HG03066 (cell line): Measurements from ENCODE around the gene EGFL8.

Experiments
- ATAC-seq: cut with Tn5 transposase; IDR thresholded peaks from one replicate; pipeline ENCODE4 v1.9.1; 2021; ENCODE audit warnings: low read depth; ENCODE audit not compliant: unreplicated experiment

Gene EGFL8

GRCh38 chr6:32167154-32167760 is 2.9 kb downstream of the EGFL8 start:
- no peak for ATAC-seq

DNA sequence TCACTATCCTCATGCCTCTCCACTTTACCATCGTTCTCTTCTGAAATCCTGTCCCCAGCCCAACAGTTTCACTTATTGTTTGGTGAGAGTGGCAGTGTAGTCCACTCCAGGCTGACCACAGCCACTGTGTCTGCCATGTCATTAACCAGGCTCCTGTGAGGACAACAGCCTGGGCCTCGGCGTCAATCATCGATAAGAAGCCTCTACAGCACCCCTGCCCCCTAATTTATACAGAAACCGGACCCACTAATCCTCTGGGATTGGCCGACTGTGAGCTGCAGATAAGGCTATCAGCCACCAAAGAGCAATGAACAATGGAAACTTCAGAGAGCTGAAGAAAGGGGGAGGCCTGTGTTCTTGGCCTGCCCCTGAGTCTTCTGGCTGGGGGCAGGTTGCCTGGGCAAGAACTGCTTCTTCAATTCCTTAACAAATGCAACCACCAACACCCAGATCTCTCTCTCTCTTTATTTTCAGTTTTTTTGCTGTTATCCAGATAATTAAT is 3.4 kb downstream of the EGFL8 start:
- ATAC-seq: no peak

DNA sequence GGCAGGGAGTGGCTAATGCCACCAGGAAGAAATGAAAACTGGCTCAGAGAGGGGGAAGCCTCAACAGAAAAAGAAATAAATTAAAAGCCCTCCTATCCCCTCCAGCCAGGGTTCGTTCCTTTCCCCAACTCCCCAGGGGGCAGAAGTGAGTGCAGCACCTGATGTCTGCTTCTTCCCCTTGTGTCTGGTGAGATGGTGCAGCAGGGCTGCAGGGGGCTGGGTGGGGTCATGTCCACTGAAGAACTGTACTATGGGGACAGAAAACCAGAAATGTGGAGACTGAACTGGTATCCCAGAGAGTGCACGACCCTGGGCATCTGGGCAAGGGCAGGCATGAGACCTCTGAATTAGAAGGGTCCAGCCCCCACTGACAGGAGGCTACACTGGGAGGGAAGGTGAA is 4.0 kb downstream of the EGFL8 start:
- ATAC-seq: no peak

DNA sequence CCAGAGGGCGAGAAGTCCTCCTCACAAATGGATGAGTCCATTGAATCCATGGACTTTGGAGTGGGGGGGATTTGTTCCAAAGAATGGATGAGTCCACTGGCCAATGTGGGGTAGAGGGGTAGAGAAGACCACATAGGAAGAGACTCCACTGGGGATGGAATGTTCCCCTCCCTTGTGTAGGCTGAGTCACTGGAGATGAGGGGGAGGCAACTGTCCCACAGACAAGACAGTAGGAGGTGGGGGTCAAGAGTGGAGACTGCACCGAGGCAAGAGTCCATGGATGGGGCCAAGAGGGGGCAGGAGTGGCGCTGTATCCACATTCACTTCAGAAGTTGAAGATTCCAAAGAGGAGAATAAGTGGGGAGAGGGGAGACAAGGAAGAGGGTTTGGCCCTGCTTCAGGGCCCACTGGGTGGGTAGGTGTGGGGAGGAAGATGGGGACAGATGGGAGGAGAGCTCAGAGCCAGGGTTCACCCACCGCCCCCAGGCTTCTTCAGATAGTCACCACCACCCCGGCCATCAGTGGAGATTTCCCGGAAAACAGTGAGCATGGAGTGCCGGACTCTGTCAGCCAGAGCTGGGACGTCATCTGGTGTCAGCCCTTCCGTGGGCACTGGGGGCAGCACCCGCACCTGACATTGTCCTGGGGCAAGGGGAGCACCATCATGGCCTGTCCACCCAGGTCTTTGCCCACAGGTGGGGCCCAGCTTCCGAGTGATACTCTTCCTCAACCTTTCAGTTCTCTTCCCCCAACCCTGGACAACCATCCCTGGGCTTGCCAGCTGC is 4.6 kb downstream of the EGFL8 start:
- ATAC-seq: no peak

DNA sequence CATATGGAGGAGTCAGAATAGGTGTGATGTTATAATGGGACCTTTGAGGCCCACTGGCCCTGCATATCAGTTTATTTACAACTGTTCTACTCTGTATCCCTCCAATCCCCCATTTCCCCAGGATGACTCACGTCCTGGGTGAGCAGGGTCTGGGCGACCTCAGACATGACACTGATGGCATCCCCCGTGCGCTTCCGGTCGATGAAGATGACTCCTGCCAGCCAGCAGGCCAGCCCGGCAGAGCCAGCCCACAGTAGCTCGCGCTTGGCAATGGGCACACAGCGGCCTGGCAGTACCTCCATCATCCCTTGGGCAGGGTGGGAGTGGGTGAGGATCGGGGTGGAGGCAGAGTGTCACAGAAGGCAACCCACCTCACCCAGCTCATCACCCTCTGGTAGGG is 5.9 kb downstream of the EGFL8 start:
- ATAC-seq: no peak

- ATAC-seq: no peak
These were observed 6.8 kb downstream of the EGFL8 start for GRCh38 chr6:32171234-32171633.

DNA sequence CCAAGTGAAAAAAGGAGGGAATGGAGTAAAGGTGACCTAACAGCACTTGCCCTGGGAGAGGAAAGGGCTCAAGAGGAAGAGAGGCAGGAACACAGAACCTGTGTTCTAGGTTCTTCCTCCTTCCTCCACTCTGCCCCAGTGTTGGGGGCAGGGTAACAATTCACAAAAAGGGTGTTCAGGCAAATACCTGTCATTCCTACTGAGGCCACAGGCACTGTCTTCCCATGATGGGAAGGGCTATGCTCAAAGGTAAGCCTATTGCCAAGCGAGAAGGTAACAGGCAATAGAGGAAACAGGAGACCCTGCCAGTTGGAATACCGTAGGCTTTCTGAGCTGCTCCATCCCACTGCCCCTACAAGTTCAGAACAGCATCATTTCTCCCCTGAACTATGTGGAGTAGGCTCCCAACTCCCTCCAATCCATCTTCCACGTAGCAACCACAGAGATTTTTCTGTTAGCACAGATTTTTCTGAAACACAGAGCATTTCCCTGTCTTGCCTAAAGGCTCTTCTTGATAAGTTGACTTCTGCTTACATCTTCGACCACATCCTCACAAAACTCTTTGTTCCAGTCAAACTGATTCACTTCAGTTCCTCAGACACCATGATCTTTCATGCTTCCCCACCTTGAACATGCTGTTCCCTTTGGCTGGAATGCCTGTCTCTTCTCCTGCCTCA is 8.8 kb downstream of the EGFL8 start:
- no peak for ATAC-seq

- ATAC-seq: no peak
These were observed 10.0 kb downstream of the EGFL8 start for GRCh38 chr6:32174416-32174815.

DNA sequence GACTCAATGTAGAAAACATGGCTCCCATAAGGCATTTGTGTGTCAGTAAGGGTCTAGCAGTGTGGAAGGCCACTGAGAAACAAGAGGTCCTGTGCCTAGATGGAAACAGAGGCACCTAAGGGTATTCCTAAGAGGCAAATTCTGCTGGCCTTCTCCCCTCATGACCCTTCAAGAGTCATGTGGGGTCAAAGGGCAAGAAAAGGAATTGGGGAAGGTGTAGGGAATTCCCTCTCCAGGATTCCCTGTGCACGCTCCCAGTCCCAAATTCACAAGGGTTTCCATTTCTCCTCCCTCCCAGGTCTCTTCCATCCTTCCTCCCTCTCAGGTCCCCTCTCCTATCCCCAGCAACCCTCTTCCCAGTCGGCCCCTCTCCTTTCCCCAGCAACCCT is 10.9 kb downstream of the EGFL8 start:
- no peak for ATAC-seq

DNA sequence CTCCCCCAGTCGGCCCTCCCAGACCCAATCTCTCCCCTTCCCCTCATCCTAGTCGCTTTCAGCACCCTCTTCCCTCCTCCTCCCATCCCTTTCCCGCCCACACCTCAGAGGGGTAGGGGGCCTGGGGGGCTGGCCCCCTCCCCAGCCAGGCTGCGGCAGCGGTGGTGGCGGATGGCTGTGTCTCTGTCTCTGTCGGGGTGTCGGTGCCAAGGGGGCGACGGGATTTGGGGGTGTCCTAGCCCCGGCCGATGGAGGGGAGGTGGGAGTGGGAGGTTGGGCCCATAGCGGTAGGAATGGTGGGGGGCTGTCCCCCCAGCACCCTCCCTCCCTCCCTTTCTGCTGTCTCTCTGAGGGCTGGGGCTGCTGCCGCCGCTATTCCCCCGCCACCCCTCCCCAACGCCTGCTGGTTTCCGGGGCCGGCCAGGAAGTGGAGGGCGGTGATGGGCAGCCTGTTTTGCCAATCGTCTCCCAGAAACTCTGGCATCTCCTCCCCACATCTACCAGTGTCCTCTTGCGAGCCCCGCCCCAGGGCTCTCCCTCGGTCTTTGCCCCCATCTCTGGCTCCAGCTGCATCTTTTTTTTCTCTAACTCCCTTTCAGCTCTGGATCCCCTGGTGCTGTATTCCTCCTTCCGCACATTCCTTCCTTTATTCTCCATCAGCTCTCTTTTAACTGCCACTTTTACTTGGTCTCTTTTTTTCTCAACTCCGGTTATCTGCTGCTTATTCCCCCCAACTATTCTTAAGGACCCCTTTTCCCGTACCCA is 11.5 kb downstream of the EGFL8 start, which contains the start of gene AGPAT1:
Gene AGPAT1 (minus strand): TSS at position 374 of the 765 bp plus-strand sequence. CDS start 4,588 bp downstream, outside the sequence.
- no peak for ATAC-seq

DNA sequence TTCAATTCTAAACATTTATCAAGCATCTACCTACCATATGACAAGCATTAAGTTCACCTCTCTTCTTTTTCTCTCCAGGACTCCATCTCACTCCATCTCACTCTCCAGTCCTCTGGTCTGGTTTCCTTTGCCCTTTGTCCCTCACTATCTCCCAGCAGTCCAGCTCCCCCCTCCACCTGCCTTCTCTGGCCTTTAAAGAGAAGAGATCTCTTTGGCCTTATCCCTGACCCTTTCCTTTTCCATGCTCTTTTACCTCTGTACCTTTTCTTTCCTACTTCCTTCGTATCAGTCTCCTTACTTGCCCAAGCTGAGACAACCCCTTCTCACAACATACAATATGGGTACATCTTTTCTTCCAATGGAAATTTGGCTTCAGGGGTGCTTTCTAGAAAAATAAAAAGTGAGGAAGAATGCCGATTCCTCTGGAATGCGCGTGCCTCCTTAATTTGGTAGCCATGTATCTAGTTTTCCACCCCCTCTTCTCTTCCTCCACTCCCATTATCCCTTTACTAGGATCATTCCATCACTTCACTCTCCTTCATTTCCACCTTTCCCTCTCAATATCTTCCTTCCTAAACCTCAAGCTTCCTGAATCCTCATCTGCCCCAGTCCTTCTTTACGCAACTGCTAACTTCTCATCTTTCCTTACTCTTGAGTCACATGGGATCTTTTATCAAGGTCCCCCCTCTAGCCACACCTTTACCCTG is 12.2 kb downstream of the EGFL8 start:
- ATAC-seq: no peak

DNA sequence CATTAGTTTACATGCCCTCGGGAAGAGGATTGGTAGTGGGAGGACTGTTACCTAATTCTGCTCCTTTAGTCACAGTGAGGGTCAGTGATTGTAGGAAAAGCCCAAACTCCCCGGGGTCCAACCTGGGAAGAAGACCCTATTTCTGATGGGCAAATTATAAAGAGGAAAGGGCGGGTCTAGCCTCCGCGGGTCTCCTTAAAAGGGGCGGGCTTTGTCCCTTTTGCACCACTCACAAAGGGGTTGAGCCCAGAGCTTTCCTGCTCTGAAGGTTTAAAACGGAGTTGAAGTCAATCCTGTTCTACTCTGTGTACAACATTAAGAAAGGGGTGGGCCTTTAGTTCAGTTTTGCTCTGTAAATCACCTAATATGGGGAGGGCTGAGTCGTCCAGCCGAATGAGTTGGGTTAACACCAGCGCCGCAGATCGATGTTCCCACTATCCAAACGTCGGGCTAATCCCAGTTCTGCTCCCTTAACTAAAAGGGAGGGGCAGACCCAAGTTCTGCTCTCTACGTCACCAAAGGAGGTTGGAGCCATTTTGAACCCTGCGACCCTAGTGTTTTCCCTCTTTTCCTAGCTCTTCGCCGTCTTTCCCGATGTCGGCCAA is 12.9 kb downstream of the EGFL8 start:
- no peak for ATAC-seq

GRCh38 chr6:32177788-32178546 is 13.6 kb downstream of the EGFL8 start, which contains the start of gene RNF5:
Gene RNF5 (plus strand): TSS chr6:32178405. CDS start chr6:32178512, 107 bp downstream.
- peak; percentile 81 for ATAC-seq

DNA sequence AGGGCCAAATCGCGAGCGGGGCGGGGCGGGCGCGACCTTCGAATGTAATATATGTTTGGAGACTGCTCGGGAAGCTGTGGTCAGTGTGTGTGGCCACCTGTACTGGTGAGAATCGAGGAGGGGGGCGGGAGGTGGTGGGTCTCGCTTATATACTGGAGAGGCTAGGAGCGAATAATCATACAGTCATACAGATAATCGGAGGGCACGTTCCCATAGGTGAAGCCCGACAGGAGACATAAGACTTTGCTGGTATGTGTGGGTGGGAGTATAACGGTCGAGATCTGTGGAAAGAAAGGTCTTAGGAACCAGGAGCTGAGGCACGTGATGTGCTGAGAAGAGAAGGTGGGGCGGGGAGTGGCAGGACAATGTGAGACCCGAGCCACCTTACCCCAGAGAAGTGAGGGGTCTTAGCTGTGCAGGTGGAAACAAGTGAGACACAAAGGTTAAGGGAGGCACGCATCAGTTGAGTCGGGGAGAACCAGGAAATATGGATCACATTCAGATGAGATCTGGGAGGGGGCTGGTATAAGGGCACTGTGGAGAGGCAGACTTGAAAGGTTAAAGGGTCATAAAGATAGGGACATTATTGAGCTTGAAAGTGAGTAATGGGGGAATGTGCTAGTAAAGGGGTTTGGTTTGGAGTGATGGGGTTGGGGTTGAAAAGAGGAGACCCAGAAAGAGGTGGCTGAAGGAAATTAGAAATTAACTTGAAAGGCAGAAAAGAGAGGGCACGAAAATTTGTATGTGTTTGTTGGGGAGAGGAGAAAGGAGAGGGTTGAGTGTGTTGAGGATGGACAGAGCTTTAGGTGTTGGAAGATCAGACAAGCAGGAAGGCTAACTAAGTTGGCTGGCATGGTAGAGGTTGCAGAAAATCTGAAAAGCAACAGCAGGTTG is 14.4 kb downstream of the EGFL8 start:
- ATAC-seq: no peak

- no peak for ATAC-seq
These were observed 15.5 kb downstream of the EGFL8 start for GRCh38 chr6:32179766-32180405.

DNA sequence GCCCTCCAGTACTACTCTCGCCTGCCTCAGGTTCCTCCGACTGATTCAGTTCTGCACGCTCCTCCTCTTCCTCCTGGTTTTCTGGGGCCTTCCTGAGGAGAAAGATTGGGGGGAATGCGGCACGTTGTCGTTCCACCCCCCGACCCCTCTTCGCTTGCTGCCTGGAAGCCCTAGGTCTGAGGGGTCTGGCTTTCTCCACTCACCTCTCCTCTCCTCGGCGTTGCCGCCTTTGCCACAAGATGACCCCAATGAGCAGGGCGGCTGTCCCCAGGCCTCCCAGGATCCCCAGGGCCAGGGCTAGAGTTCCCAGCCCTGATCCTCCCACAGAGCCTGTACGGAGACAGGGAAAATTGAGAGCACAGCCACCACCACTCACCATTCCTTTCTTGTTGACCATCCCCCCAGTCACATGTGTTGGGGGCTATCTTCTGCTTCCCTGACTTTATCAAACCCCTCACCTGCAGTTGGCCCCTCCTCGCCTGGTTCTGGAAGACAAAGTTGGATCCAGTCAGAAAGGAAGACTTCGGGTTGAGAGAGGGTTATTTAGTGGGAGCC is 16.8 kb downstream of the EGFL8 start:
- no peak for ATAC-seq

DNA sequence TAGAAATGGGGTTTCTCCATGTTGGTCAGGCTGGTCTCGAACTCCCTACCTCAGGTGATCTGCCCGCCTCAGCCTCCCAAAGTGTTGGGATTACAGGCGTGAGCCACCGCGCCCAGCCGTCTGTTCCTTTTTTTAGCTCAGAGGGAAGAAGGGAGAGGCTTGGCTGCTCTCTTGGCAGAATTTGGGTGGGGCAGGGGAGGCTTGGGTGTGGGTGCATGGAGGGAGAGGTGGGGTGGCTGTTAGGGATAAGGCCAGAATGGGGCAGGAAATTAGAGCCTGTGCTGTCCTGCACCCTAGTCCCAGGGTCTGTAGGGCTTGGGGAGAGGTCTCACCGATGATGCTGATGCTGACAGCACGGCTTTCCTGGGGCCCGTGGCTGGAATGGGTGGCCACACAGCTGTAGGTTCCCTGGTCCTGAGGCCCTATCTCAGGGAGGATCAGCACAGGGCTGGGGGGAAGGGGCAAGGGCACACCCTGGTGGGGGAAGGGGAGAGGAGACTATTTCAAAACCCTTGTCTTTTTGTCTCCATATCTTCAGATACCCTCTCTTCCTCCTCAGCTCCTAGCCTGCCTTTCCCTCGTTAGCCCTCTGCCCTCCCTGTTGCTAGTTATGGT is 17.6 kb downstream of the EGFL8 start:
- ATAC-seq: no peak
